IPS-18a (cell line): ENCODE data around the gene OSBP.

Experiments used
- H3K27ac ChIP-seq: one replicate; pipeline ENCODE4 v1.5.1; 2013; ENCODE audit warnings: low read length
- H3K27me3 ChIP-seq: one replicate; pipeline ENCODE4 v1.6.1; 2013; ENCODE audit warnings: mild to moderate bottlenecking, low read length; ENCODE audit not compliant: control insufficient read depth, insufficient read depth
- H3K36me3 ChIP-seq: one replicate; pipeline ENCODE4 v1.6.1; 2013; ENCODE audit warnings: low read depth, low read length; ENCODE audit not compliant: control insufficient read depth
- H3K4me1 ChIP-seq: one replicate; pipeline ENCODE4 v1.6.1; 2013; ENCODE audit warnings: low read depth, low read length; ENCODE audit not compliant: control insufficient read depth
- H3K4me3 ChIP-seq: one replicate; pipeline ENCODE4 v1.5.1; 2013; ENCODE audit warnings: low read length
- H3K9ac ChIP-seq: one replicate; pipeline ENCODE4 v1.6.1; 2013; ENCODE audit warnings: mild to moderate bottlenecking, low read length, moderate library complexity
- H3K9me3 ChIP-seq: one replicate; pipeline ENCODE4 v1.6.1; 2013; ENCODE audit warnings: low read depth, low read length; ENCODE audit not compliant: control insufficient read depth

OSBP gene

GRCh38 chr11:59600636-59601035, 14.9 kb downstream of the OSBP start:
- H3K27me3 ChIP-seq = no peaks in the 10 kb centered on the region
- H3K36me3 ChIP-seq = peaks cover 64% of the 10 kb centered on the region
- no peaks in the 10 kb centered on the region for H3K9me3 ChIP-seq
- H3K27ac ChIP-seq = no peak overlapping the region
- no peak overlapping the region for H3K9ac ChIP-seq
- H3K4me1 ChIP-seq = no peaks in the 10 kb centered on the region
- no peak overlapping the region for H3K4me3 ChIP-seq

GRCh38 chr11:59600234-59600633, 15.3 kb downstream of the OSBP start:
- no peak overlapping the region for H3K9ac ChIP-seq
- H3K9me3 ChIP-seq = no peaks in the 10 kb centered on the region
- no peak overlapping the region for H3K4me3 ChIP-seq
- no peaks in the 10 kb centered on the region for H3K4me1 ChIP-seq
- H3K27ac ChIP-seq = no peak overlapping the region
- no peaks in the 10 kb centered on the region for H3K27me3 ChIP-seq
- H3K36me3 ChIP-seq = peaks cover 61% of the 10 kb centered on the region

- H3K9ac ChIP-seq = no peak overlapping the region
- no peaks in the 10 kb centered on the region for H3K9me3 ChIP-seq
- H3K4me1 ChIP-seq = no peaks in the 10 kb centered on the region
- no peak overlapping the region for H3K27ac ChIP-seq
- H3K4me3 ChIP-seq = no peak overlapping the region
- no peaks in the 10 kb centered on the region for H3K27me3 ChIP-seq
- H3K36me3 ChIP-seq = peaks cover 69% of the 10 kb centered on the region
These were observed 16.6 kb downstream of the OSBP start for GRCh38 chr11:59598961-59599360.

GRCh38 chr11:59584294-59584693, 31.3 kb downstream of the OSBP start:
- Histone ChIP-seq H3K4me1 (no peaks in the 10 kb centered on the region), H3K27me3 (no peaks in the 10 kb centered on the region), H3K4me3 (no peak overlapping the region), H3K36me3 (peaks cover 39% of the 10 kb centered on the region), H3K9me3 (peaks cover 6% of the 10 kb centered on the region), H3K27ac (no peak overlapping the region), H3K9ac (no peak overlapping the region)

- H3K4me3 ChIP-seq = no peak overlapping the region
- peaks cover 6% of the 10 kb centered on the region for H3K9me3 ChIP-seq
- H3K9ac ChIP-seq = no peak overlapping the region
- H3K27me3 ChIP-seq = no peaks in the 10 kb centered on the region
- no peaks in the 10 kb centered on the region for H3K4me1 ChIP-seq
- peaks cover 45% of the 10 kb centered on the region for H3K36me3 ChIP-seq
- no peak overlapping the region for H3K27ac ChIP-seq
These were observed 33.6 kb downstream of the OSBP start for GRCh38 chr11:59582006-59582405.

GRCh38 chr11:59578369-59578768, 37.2 kb downstream of the OSBP start:
- no peaks in the 10 kb centered on the region for H3K9me3 ChIP-seq
- no peak overlapping the region for H3K27ac ChIP-seq
- H3K4me3 ChIP-seq = no peak overlapping the region
- peaks cover 52% of the 10 kb centered on the region for H3K36me3 ChIP-seq
- H3K4me1 ChIP-seq = no peaks in the 10 kb centered on the region
- H3K27me3 ChIP-seq = no peaks in the 10 kb centered on the region
- no peak overlapping the region for H3K9ac ChIP-seq

GRCh38 chr11:59575505-59575904, 40.1 kb downstream of the OSBP start:
- Histone ChIP-seq H3K36me3 (peaks cover 42% of the 10 kb centered on the region), H3K4me3 (no peak overlapping the region), H3K27me3 (no peaks in the 10 kb centered on the region), H3K4me1 (no peaks in the 10 kb centered on the region), H3K27ac (no peak overlapping the region), H3K9me3 (no peaks in the 10 kb centered on the region), H3K9ac (no peak overlapping the region)

GRCh38 chr11:59574932-59575502, 40.6 kb downstream of the OSBP start:
- Histone ChIP-seq H3K36me3 (peaks cover 39% of the 10 kb centered on the region), H3K27ac (no peak overlapping the region), H3K9ac (no peak overlapping the region), H3K4me1 (no peaks in the 10 kb centered on the region), H3K27me3 (no peaks in the 10 kb centered on the region), H3K9me3 (no peaks in the 10 kb centered on the region), H3K4me3 (no peak overlapping the region)

- Histone ChIP-seq H3K36me3 (peaks cover 36% of the 10 kb centered on the region), H3K4me3 (no peak overlapping the region), H3K4me1 (no peaks in the 10 kb centered on the region), H3K27me3 (no peaks in the 10 kb centered on the region), H3K9ac (no peak overlapping the region), H3K9me3 (no peaks in the 10 kb centered on the region), H3K27ac (no peak overlapping the region)
These were observed 41.1 kb downstream of the OSBP start for GRCh38 chr11:59574467-59574866.

GRCh38 chr11:59573216-59573615, 42.4 kb downstream of the OSBP start:
- H3K4me1 ChIP-seq = no peaks in the 10 kb centered on the region
- H3K27ac ChIP-seq = no peak overlapping the region
- peaks cover 29% of the 10 kb centered on the region for H3K36me3 ChIP-seq
- no peak overlapping the region for H3K9ac ChIP-seq
- H3K9me3 ChIP-seq = no peaks in the 10 kb centered on the region
- H3K27me3 ChIP-seq = no peaks in the 10 kb centered on the region
- no peak overlapping the region for H3K4me3 ChIP-seq

- no peak overlapping the region for H3K27ac ChIP-seq
- no peak overlapping the region for H3K4me3 ChIP-seq
- H3K36me3 ChIP-seq = peaks cover 22% of the 10 kb centered on the region
- no peaks in the 10 kb centered on the region for H3K27me3 ChIP-seq
- no peaks in the 10 kb centered on the region for H3K9me3 ChIP-seq
- H3K4me1 ChIP-seq = no peaks in the 10 kb centered on the region
- no peak overlapping the region for H3K9ac ChIP-seq
These were observed 43.5 kb downstream of the OSBP start for GRCh38 chr11:59572091-59572490.

GRCh38 chr11:59562292-59562691, 53.3 kb downstream of the OSBP start:
- H3K9me3 ChIP-seq = no peaks in the 10 kb centered on the region
- H3K4me1 ChIP-seq = peaks cover 7% of the 10 kb centered on the region
- no peaks in the 10 kb centered on the region for H3K27me3 ChIP-seq
- H3K27ac ChIP-seq = no peak overlapping the region
- H3K4me3 ChIP-seq = no peak overlapping the region
- no peak overlapping the region for H3K9ac ChIP-seq
- H3K36me3 ChIP-seq = no peaks in the 10 kb centered on the region
